Mononuclear cell (primary cell): ENCODE data around the gene PIAS2. TPM values are rescaled to one million over a fixed set of nuclear protein-coding genes. Genes with fewer than 3 reads are reported as not detected.
"Not testable (repeated sequence)": the region's sequence is repeated elsewhere in the genome, so short reads cannot be mapped to it uniquely, and the experiment has no call there.

Experiments used
- H3K27me3 ChIP-seq: 2 replicates; pipeline ENCODE4 v1.6.0; 2011; ENCODE audit warnings: low read length, control low read depth; ENCODE audit not compliant: insufficient read depth
- H3K4me1 ChIP-seq: 2 replicates; pipeline ENCODE4 v1.5.1; 2011; ENCODE audit warnings: mild to moderate bottlenecking, low read length, control low read depth; ENCODE audit not compliant: insufficient read depth
- H3K4me3 ChIP-seq: 2 replicates; pipeline ENCODE4 v1.5.1; 2011; ENCODE audit warnings: mild to moderate bottlenecking, low read length, moderate library complexity
- H3K9me3 ChIP-seq: 2 replicates; pipeline ENCODE4 v1.5.1; 2011; ENCODE audit warnings: low read depth, mild to moderate bottlenecking, control low read depth, low read length
- total RNA-seq: library from RNA; depleted of rRNA; stranded (reverse); fragments of >200 nt; gene quantifications from one replicate; pipeline ENCODE4 v1.2.3, GENCODE V29; 2012

Gene PIAS2, protein sequence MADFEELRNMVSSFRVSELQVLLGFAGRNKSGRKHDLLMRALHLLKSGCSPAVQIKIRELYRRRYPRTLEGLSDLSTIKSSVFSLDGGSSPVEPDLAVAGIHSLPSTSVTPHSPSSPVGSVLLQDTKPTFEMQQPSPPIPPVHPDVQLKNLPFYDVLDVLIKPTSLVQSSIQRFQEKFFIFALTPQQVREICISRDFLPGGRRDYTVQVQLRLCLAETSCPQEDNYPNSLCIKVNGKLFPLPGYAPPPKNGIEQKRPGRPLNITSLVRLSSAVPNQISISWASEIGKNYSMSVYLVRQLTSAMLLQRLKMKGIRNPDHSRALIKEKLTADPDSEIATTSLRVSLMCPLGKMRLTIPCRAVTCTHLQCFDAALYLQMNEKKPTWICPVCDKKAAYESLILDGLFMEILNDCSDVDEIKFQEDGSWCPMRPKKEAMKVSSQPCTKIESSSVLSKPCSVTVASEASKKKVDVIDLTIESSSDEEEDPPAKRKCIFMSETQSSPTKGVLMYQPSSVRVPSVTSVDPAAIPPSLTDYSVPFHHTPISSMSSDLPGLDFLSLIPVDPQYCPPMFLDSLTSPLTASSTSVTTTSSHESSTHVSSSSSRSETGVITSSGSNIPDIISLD
- total RNA-seq = 46.8 TPM

- H3K27me3 ChIP-seq = no peaks in the 10 kb centered on the region
- no peaks in the 10 kb centered on the region for H3K9me3 ChIP-seq
- H3K4me1 ChIP-seq = peaks cover 16% of the 10 kb centered on the region
- H3K4me3 ChIP-seq = peak within 1 kb of the TSS; percentile 62
These were observed at the start of gene PIAS2, which contains the start of gene KATNAL2 for GRCh38 chr18:46917108-46917802. PIAS2 (minus strand) TSS chr18:46917507; CDS start chr18:46917345, 162 bp downstream. KATNAL2 (plus strand) TSS chr18:46917602; CDS start chr18:46946873, 29,271 bp downstream.

GRCh38 chr18:46966266-46966665 lies 49.0 kb upstream of the PIAS2 start:
- H3K9me3 ChIP-seq, H3K27me3 ChIP-seq, H3K4me1 ChIP-seq, H3K4me3 ChIP-seq: not testable (repeated sequence)

DNA sequence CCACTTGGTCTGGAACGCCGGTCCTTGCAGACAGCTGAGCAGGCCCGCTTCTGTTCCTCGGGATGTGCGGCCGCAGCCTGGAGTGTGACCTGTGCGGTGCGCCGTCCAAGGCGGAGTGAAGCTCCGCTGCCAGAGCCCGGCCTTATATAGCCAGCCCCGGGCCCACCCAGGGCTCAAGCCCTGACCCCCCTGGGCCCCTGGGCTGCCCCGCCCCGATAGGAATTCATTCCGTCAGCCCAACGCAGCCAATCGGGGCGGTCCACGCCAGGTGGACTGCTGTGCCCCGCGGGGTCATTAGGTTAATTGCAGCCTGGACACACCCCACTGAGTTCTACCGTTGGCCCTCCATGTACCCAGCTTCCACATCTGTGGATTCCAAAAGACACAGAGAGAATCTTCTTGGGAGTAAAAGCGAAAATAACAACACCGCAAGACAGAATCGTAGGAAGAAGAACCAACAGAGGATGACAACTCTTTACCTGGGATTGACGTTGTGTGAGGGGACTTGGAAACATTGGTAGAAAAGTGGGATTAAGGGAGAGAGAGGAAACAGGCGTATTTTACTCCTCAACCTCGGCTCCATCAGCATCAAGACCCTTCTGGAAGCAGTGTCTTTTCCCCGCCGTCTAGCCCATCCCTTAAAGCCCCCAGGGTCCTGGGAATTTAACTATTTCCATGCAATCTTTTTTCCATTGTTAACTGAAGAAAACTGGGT lies 47.4 kb upstream of the PIAS2 start:
- not testable (repeated sequence) for H3K9me3 ChIP-seq, H3K27me3 ChIP-seq, H3K4me1 ChIP-seq, H3K4me3 ChIP-seq

DNA sequence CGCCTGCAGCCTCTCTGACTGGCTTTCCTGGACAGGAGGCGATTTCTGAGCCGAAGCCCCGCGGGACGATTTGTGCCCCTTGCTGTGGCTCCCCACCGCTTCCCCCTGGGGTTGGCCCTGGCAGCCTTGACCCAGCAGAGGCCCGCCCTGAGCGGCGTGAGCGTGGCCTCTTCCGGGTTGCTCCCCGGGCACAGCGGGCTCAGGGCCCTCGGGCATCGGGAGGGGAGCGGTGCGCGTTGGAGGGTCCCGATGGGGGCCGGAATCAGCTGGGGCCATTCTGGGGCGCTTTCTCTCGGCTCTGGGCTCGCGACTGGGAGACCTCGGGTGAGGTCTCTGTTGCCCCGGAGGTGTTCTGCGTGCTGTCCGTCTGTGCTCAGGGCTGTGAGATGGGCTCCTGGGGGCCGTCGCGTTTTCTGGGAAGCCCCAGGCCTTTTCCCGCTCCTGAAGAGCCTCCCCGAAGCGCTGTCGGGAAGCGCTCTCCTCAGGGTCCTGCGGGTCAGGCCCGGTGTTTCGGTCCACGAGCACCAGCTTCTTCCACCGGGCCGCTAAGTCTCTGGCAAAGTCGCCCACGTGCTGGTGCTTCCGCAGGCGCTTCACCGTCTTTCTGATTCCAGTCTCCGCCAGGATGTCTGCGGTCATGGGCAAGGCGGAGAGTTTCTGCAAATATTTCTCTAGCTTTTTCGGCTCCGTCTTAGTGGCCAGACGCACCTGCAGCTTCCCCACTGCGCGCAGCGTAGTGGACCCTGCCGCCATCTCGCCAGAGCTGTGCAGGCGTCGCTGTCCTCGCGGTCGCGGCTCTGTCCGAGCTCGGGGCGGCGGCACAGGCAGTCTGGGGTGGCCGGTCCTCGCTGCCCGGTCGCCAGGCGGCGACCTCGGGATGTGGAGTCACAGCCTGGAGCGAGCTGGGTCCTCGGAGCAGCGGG lies 46.6 kb upstream of the PIAS2 start:
- H3K9me3 ChIP-seq, H3K27me3 ChIP-seq, H3K4me3 ChIP-seq, H3K4me1 ChIP-seq: not testable (repeated sequence)

DNA sequence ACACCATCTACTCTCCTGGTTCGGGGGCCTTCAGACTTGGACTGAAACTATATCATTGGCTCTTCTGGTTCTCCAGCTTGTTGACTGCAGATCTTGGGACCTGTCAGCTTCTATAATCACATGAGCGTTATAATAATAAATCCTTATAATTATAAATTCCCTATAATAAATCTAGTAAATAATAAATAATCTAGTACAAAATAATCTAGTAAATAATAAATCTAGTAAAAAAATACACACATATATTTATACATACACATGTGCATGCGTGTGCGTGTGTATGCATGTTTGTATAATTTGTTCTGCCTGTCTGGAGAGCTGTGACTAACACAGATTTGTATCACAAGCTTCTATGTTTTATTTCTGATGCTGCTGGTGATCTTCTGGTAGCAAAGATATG lies 40.9 kb upstream of the PIAS2 start:
- H3K4me3 ChIP-seq = no peak overlapping the region
- H3K9me3 ChIP-seq = no peaks in the 10 kb centered on the region
- H3K27me3 ChIP-seq = no peaks in the 10 kb centered on the region
- H3K4me1 ChIP-seq = no peaks in the 10 kb centered on the region

DNA sequence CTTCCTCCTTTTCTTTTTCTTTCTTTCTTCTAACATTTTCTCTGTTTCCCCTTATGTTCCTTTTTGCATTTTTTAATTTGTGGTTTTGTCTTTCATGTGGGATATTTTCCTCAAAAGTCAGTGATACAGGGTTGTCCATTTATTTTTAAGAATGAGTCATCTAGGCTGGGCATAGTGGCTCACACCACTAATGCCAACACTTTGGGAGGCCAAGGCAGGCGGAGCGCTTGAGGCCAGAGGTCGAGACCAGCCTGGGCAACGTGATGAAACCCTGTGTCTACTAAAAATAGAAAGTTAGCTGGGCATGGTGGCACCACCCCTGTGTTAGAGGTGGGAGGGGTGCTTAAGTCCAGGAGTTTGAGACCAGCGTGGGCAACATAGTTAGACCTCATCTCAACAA lies 35.9 kb upstream of the PIAS2 start:
- Histone ChIP-seq H3K9me3 (no peaks in the 10 kb centered on the region), H3K4me3 (no peak overlapping the region), H3K27me3 (no peaks in the 10 kb centered on the region), H3K4me1 (no peaks in the 10 kb centered on the region)

- Histone ChIP-seq H3K4me1 (peaks cover 9% of the 10 kb centered on the region), H3K27me3 (peaks cover 8% of the 10 kb centered on the region), H3K4me3 (no peak overlapping the region), H3K9me3 (no peaks in the 10 kb centered on the region)
These were observed 32.9 kb upstream of the PIAS2 start for GRCh38 chr18:46950064-46950656.

- no peaks in the 10 kb centered on the region for H3K9me3 ChIP-seq
- peaks cover 9% of the 10 kb centered on the region for H3K4me1 ChIP-seq
- peak overlapping the region; percentile 51 for H3K4me3 ChIP-seq
- H3K27me3 ChIP-seq = peaks cover 8% of the 10 kb centered on the region
These were observed 29.5 kb upstream of the PIAS2 start for GRCh38 chr18:46946656-46947282.

DNA sequence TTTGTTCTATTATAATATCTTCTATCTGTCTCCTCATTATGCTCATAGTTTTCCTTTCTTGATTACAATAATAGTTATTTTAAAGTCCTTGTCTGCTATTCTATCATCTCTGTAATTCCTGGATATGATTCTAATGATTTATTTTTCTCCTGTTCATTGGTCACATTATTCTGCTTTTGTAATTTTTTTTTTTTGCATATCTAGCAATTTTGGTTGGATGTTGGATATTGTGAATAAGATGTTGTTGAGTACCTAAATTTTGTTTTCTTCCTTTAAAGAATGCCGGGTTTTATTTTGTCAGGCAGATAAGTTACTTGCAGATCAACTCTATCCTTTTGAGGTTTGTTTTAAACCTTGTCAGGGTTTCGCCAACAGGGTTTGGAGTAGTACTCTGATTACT lies 25.3 kb upstream of the PIAS2 start:
- no peak overlapping the region for H3K4me3 ChIP-seq
- peaks cover 8% of the 10 kb centered on the region for H3K27me3 ChIP-seq

GRCh38 chr18:46939998-46940571 lies 22.8 kb upstream of the PIAS2 start:
- Histone ChIP-seq H3K27me3 (no peaks in the 10 kb centered on the region), H3K4me3 (no peak overlapping the region), H3K4me1 (no peaks in the 10 kb centered on the region), H3K9me3 (no peaks in the 10 kb centered on the region)

More for the DNA sequence above, 25.3 kb upstream of the PIAS2 start:
- Histone ChIP-seq H3K4me1 (peaks cover 9% of the 10 kb centered on the region), H3K9me3 (no peaks in the 10 kb centered on the region)

- no peaks in the 10 kb centered on the region for H3K4me1 ChIP-seq
- no peaks in the 10 kb centered on the region for H3K27me3 ChIP-seq
- H3K4me3 ChIP-seq = no peak overlapping the region
- no peaks in the 10 kb centered on the region for H3K9me3 ChIP-seq
These were observed 22.1 kb upstream of the PIAS2 start for GRCh38 chr18:46939337-46939963.

DNA sequence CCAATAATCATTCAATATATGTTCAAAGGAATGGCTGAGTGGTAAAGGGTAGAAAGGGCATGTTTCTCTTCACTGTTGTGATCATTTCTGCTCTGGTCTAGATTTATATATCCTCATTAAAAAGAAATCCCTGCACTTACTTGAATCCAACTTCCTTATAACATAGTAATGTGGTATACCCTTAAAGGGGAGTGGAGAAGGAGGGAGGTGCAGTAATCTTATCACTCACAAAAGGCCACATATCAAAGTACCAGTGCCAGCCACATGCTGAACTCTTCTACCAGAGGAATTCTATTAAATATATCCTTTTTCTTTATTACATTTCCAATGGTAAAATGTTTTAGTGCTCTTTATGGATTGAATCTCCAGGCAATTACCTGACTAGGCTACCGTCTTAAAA lies 3.3 kb upstream of the PIAS2 start:
- H3K9me3 ChIP-seq = no peaks in the 10 kb centered on the region
- no peaks in the 10 kb centered on the region for H3K27me3 ChIP-seq
- no peak overlapping the region for H3K4me3 ChIP-seq
- peaks cover 16% of the 10 kb centered on the region for H3K4me1 ChIP-seq

DNA sequence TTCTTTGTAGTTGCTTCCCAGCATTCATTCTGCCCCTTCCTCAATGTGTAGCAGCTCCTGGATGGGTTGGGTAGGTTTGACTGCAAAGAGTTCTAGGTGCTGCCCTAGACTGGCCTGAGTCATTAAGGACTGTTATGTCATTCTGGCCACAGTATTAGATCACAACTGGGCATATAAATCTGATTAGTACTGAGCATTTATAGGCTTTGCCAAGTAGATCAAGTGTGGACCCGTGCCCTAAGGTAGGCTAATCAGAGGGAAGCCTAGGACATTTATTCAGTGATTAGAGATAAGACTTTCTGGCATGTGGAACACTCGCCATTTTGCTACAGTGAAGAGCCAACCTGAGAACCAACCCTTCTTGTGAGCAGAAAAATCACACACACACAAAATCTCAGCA lies 2.8 kb upstream of the PIAS2 start:
- H3K4me1 ChIP-seq = peaks cover 16% of the 10 kb centered on the region
- H3K4me3 ChIP-seq = no peak overlapping the region
- H3K9me3 ChIP-seq = no peaks in the 10 kb centered on the region
- H3K27me3 ChIP-seq = no peaks in the 10 kb centered on the region
